HCT116 (cell line): Measurements from ENCODE around the gene SEMA4D. TPM values are rescaled to one million over a fixed set of nuclear protein-coding genes. Genes with fewer than 3 reads are reported as not detected.

Source experiments
- ATAC-seq: fragments of 200-7000 bp; cut with Tn5 transposase; 2 replicates; pipeline ENCODE4 v1.9.1; 2020; ENCODE audit warnings: mild to moderate bottlenecking, moderate library complexity
- BruUV-seq: library from RNA; stranded (reverse); fragments of 400-500 nt; replicated peaks from 2 replicates; lab custom pipeline; 2021; lab: Mats Ljungman, UMichigan
- CTCF ChIA-PET: fragments of 300-600 bp; sonication (Branson Sonifier 250); formaldehyde crosslinking; loops from one replicate; lab custom pipeline; 2021; ENCODE audit warnings: antibody characterized with exemption; lab: Charles Lee
- POLR2A ChIA-PET: fragments of 300-600, 350-600 bp; sonication (Branson Sonifier 250); formaldehyde crosslinking; loops from one replicate; lab custom pipeline; 2021; ENCODE audit warnings: antibody characterized with exemption; lab: Charles Lee
- RAD21 ChIA-PET, 2 experiments: fragments of 300-600 bp; sonication (Branson Sonifier 250); formaldehyde crosslinking; loops; one replicate each; lab custom pipeline; 2023; ENCODE audit warnings: low total read pairs in 2 of 2; ENCODE audit not compliant: uncharacterized antibody in 2 of 2, unreplicated experiment in 2 of 2, low non-redundant PET in 1 of 2; lab: Charles Lee
- DNase-seq: peaks from one replicate; pipeline ENCODE4 v3.0.0-alpha.2; 2010; ENCODE audit warnings: low read depth, low spot score
- H2AFZ ChIP-seq: fragments of 200-600 bp; shearing (Covaris generic), sonication (generic); 2 replicates; pipeline ENCODE4 v1.6.1; 2017; ENCODE audit warnings: low read depth, mixed run types, mixed read lengths, antibody characterized with exemption, low read length; ENCODE audit not compliant: poor library complexity, severe bottlenecking
- H3K27ac ChIP-seq: 2 replicates; pipeline ENCODE4 v1.5.1; 2012; ENCODE audit warnings: low read depth, low read length
- H3K27me3 ChIP-seq: fragments of 200-600 bp; sonication (generic); 2 replicates; pipeline ENCODE4 v1.6.1; 2016; ENCODE audit warnings: mixed run types, low read length, mixed read lengths; ENCODE audit not compliant: insufficient read depth
- H3K36me3 ChIP-seq, 2 experiments: fragments of 200-500 bp in 1 of 2; fragments of 200-600 bp in 1 of 2; sonication (Bioruptor generic) in 1 of 2; sonication (generic) in 1 of 2; 2 replicates each; pipeline versions ENCODE4 v1.5.1 to v1.6.1; 2014 to 2016; ENCODE audit warnings: low read length in 2 of 2, inconsistent platforms in 1 of 2, mixed read lengths in 1 of 2, mixed run types in 1 of 2; ENCODE audit not compliant: insufficient read depth in 2 of 2, control insufficient read depth in 1 of 2
- H3K4me1 ChIP-seq, 2 experiments: fragments of 200-600 bp in 1 of 2; sonication (generic) in 1 of 2; 2 replicates each; pipeline versions ENCODE4 v1.5.1 to v1.6.1; 2012 to 2017; ENCODE audit warnings: low read length in 2 of 2, inconsistent platforms in 1 of 2, mild to moderate bottlenecking in 1 of 2, mixed read lengths in 1 of 2, mixed run types in 1 of 2, moderate library complexity in 1 of 2; ENCODE audit not compliant: insufficient read depth in 2 of 2, control insufficient read depth in 1 of 2
- H3K4me2 ChIP-seq: fragments of 200-600 bp; sonication (generic); 2 replicates; pipeline ENCODE4 v1.6.1; 2017; ENCODE audit warnings: mixed run types, low read length, mixed read lengths
- H3K4me3 ChIP-seq, 2 experiments: fragments of 200-600 bp in 1 of 2; sonication (generic) in 1 of 2; replicated peaks in 1 of 2; 2 replicates each; pipeline ENCODE4 v1.5.1; 2011 to 2016; ENCODE audit warnings: low read length in 2 of 2, control low read depth in 1 of 2, low read depth in 1 of 2, mild to moderate bottlenecking in 1 of 2, mixed read lengths in 1 of 2, mixed run types in 1 of 2
- H3K79me2 ChIP-seq: fragments of 200-600 bp; sonication (generic); 2 replicates; pipeline ENCODE4 v1.6.1; 2017; ENCODE audit warnings: mild to moderate bottlenecking, mixed run types, low read length, moderate library complexity, mixed read lengths; ENCODE audit not compliant: insufficient read depth
- H3K9ac ChIP-seq: fragments of 200-600 bp; sonication (generic); 2 replicates; pipeline ENCODE4 v1.6.1; 2016; ENCODE audit warnings: low read length, mixed read lengths
- H3K9me2 ChIP-seq: fragments of 200-600 bp; sonication (generic), shearing (Covaris generic); 2 replicates; pipeline ENCODE4 v1.6.1; 2017; ENCODE audit warnings: mixed run types, mild to moderate bottlenecking, moderate library complexity; ENCODE audit not compliant: insufficient read depth
- H3K9me3 ChIP-seq, 2 experiments: fragments of 200-500 bp in 1 of 2; fragments of 200-600 bp in 1 of 2; sonication (Bioruptor generic) in 1 of 2; sonication (generic) in 1 of 2; 2 replicates each; pipeline ENCODE4 v1.6.1; 2014 to 2017; ENCODE audit warnings: low read length in 2 of 2, mixed read lengths in 2 of 2, inconsistent platforms in 1 of 2, low read depth in 1 of 2, mild to moderate bottlenecking in 1 of 2, mixed run types in 1 of 2, moderate library complexity in 1 of 2; ENCODE audit not compliant: control insufficient read depth in 1 of 2, insufficient read depth in 1 of 2
- H4K20me1 ChIP-seq: fragments of 200-600 bp; sonication (generic), shearing (Covaris generic); 2 replicates; pipeline ENCODE4 v1.6.1; 2017; ENCODE audit warnings: mixed run types, mild to moderate bottlenecking, moderate library complexity; ENCODE audit not compliant: insufficient read depth
- CBX3 ChIP-seq: IDR thresholded peaks from 2 replicates; pipeline ENCODE4 v1.6.1; 2012; ENCODE audit warnings: low read depth
- CEBPB ChIP-seq: IDR thresholded peaks from 2 replicates; pipeline ENCODE4 v1.6.1; 2012; ENCODE audit warnings: low read depth
- EGR1 ChIP-seq: IDR thresholded peaks from 2 replicates; pipeline ENCODE4 v1.6.1; 2012; ENCODE audit warnings: low read depth
- EZH2 ChIP-seq: fragments of 200-600 bp; sonication (generic); IDR thresholded peaks from 2 replicates; pipeline ENCODE4 v1.6.1; 2017; ENCODE audit warnings: antibody characterized with exemption, mixed run types
- EZH2phosphoT487 ChIP-seq: fragments of 200-600 bp; IDR thresholded peaks from 2 replicates; pipeline ENCODE4 v1.6.1; 2018; ENCODE audit warnings: antibody characterized with exemption, borderline replicate concordance
- FOSL1 ChIP-seq: IDR thresholded peaks from 2 replicates; pipeline ENCODE4 v1.6.1; 2012; ENCODE audit warnings: low read depth
- JUND ChIP-seq: IDR thresholded peaks from 2 replicates; pipeline ENCODE4 v1.6.1; 2012
- MAX ChIP-seq: IDR thresholded peaks from 2 replicates; pipeline ENCODE4 v1.6.1; 2012
- POLR2A ChIP-seq: IDR thresholded peaks from 2 replicates; pipeline ENCODE4 v1.7.0; 2011; ENCODE audit warnings: borderline replicate concordance; ENCODE audit not compliant: insufficient read depth, insufficient read length; ENCODE audit errors: extremely low read depth
- POLR2AphosphoS5 ChIP-seq: IDR thresholded peaks from 2 replicates; pipeline ENCODE4 v1.6.1; 2011; ENCODE audit warnings: mild to moderate bottlenecking, low read depth, low read length, moderate library complexity
- RAD21 ChIP-seq: IDR thresholded peaks from 2 replicates; pipeline ENCODE4 v1.6.1; 2012; ENCODE audit warnings: low read depth, mild to moderate bottlenecking
- REST ChIP-seq: IDR thresholded peaks from 2 replicates; pipeline ENCODE4 v1.6.1; 2012; ENCODE audit warnings: low read depth
- SP1 ChIP-seq: IDR thresholded peaks from 2 replicates; pipeline ENCODE4 v1.6.1; 2012; ENCODE audit warnings: low read depth
- TCF7L2 ChIP-seq: IDR thresholded peaks from 2 replicates; pipeline ENCODE4 v1.7.0; 2011; ENCODE audit warnings: borderline replicate concordance, inconsistent platforms; ENCODE audit not compliant: insufficient read depth, insufficient read length; ENCODE audit errors: extremely low read depth
- YY1 ChIP-seq: IDR thresholded peaks from 2 replicates; pipeline ENCODE4 v1.6.1; 2011; ENCODE audit warnings: low read length, low read depth, moderate library complexity, mild to moderate bottlenecking; ENCODE audit not compliant: insufficient replicate concordance; ENCODE audit errors: extremely low read depth
- ZBTB33 ChIP-seq: IDR thresholded peaks from 2 replicates; pipeline ENCODE4 v1.6.1; 2011; ENCODE audit warnings: mild to moderate bottlenecking, low read length, moderate library complexity; ENCODE audit not compliant: insufficient replicate concordance; ENCODE audit errors: extremely low read depth
- ZFX ChIP-seq: fragments of 450-650 bp; IDR thresholded peaks from 2 replicates; pipeline ENCODE4 v1.6.1; 2017
- ZNF274 ChIP-seq: fragments of 200-500 bp; sonication (Bioruptor generic); IDR thresholded peaks from 2 replicates; pipeline ENCODE4 v1.6.1; 2014; ENCODE audit warnings: mild to moderate bottlenecking, low read depth, low read length, inconsistent platforms
- intact Hi-C: fragments of 100-400 bp; cut with micrococcal nuclease; formaldehyde crosslinking; loops from 2 replicates; pipeline ENCODE4 v1.10.0; 2022
- total RNA-seq: library from RNA; stranded (reverse); gene quantifications from one replicate; pipeline ENCODE4 v1.2.1, GENCODE V29; 2021; ENCODE audit not compliant: unreplicated experiment
- TF ChIP-seq, protein P1 (sequence below): IDR thresholded peaks from 2 replicates; pipeline ENCODE4 v1.6.1; 2012

Gene SEMA4D
- total RNA-seq, 1 experiment from 2014 or later, result 32.0 TPM

GRCh38 chr9:89471390-89471789, 26.5 kb downstream of the SEMA4D start:
- Histone ChIP-seq H3K36me3 (no peaks in the 10 kb centered on the region), H3K27me3 (no peaks in the 10 kb centered on the region), H3K79me2 (peaks cover 14% of the 10 kb centered on the region; the same call in 1 of the 2 replicates), H3K27ac (no peak overlapping the region), H3K9me3 (no peaks in the 10 kb centered on the region), H3K4me2 (no peak overlapping the region), H3K9me2 (no peaks in the 10 kb centered on the region), H3K9ac (no peak overlapping the region), H3K4me1 (no peaks in the 10 kb centered on the region), H2AFZ (no peak overlapping the region), H3K4me3 (no peak overlapping the region), H4K20me1 (no peaks in the 10 kb centered on the region)
- RAD21 ChIA-PET, result no interaction called here
- no TSS peak for BruUV-seq
- intact Hi-C loops, result no loop called here
- CTCF ChIA-PET, result no interaction called here
- no peak for DNase-seq
- TF ChIP-seq REST, result no peak
- no peak for TF ChIP-seq JUND
- no peak for TF ChIP-seq CBX3
- no peak for TF ChIP-seq SP1
- TF ChIP-seq MAX, result no peak
- TF ChIP-seq ZNF274, result no peak
- TF ChIP-seq, protein P1, sequence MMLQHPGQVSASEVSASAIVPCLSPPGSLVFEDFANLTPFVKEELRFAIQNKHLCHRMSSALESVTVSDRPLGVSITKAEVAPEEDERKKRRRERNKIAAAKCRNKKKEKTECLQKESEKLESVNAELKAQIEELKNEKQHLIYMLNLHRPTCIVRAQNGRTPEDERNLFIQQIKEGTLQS, result no peak
- TF ChIP-seq EZH2phosphoT487, result no peak
- TF ChIP-seq EZH2, result no peak
- TF ChIP-seq POLR2A, result no peak
- no peak for TF ChIP-seq YY1
- TF ChIP-seq POLR2AphosphoS5, result no peak
- no peak for TF ChIP-seq FOSL1
- no peak for TF ChIP-seq TCF7L2
- TF ChIP-seq RAD21, result no peak
- no peak for TF ChIP-seq CEBPB
- TF ChIP-seq ZFX, result no peak
- TF ChIP-seq ZBTB33, result no peak
- TF ChIP-seq EGR1, result no peak
- POLR2A ChIA-PET, result no interaction called here
- no peak for ATAC-seq
